GM21526 (cell line): ENCODE data around the gene LPO.

Source experiments
- ATAC-seq: cut with Tn5 transposase; IDR thresholded peaks from one replicate; pipeline ENCODE4 v1.9.1; 2021; ENCODE audit warnings: moderate library complexity; ENCODE audit not compliant: unreplicated experiment, low FRiP score

The LPO gene

DNA sequence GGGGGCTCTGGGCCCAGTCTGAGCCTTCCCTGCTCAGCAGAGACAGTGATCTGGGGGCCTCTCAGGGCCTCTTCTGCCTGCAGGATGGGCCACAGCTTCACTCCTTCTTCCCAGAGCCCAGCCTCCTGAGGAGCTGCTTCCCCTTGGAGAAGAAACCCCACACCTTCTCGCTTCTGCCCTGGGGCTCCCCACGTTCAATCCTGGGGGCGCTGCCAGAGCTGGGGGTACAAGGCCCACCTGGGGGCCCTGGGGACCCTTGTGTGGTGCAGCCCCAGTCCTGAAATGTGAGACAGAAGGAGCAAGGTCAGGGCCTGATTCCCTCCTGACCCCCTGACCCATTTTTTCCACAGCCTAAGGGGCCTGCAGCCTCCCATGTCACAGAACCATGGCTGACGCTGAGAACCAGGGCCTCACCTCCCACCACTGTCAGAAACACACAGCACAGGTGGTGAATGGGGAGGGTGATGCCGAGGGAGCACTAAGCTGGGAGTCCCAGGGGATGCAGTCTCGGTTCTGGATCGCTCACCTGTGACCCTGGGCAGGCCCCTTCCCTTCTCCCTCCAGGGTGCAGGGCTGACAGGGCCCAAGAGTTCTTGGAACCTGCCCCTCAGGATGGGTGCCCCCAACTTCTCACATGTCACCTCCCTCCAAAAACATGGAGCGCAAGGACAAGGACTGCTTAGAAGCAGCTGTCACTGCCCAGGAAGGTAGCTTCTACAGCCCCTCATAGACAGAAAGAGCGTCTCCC, 64.0 kb downstream of the LPO start:
- ATAC-seq: no peak

DNA sequence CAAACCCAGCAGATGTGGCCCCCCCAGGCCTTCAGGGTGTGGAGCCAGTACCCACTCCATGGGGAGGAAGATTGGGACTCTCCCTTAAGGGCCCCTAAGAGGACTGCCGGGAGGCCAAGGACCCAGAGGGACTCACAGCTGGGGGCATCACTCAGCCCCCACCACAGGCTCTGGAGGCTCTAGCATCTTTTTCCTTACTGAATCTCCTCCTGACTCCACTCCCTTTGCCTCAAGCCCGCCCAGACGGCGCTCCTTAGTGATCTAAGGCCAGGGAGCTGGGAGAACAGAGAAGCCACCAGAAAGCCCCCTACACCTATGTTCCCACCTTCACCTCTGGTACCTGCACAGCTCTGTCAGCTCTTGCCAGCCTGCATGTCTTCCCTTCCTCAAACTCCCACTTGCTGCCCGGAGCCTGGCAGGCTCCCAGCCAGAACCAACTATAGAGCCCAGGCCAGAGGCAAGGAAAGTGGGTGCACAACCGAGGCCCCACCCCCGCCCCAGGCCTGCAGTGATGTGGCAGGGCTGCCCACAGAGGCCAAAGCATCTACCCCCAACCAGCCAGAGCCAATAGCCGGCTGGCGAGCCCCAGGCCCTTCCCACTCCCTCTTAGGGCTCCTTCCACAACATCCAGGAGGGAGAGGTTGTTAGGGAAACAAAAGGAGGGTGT, 64.7 kb downstream of the LPO start:
- no peak for ATAC-seq

DNA sequence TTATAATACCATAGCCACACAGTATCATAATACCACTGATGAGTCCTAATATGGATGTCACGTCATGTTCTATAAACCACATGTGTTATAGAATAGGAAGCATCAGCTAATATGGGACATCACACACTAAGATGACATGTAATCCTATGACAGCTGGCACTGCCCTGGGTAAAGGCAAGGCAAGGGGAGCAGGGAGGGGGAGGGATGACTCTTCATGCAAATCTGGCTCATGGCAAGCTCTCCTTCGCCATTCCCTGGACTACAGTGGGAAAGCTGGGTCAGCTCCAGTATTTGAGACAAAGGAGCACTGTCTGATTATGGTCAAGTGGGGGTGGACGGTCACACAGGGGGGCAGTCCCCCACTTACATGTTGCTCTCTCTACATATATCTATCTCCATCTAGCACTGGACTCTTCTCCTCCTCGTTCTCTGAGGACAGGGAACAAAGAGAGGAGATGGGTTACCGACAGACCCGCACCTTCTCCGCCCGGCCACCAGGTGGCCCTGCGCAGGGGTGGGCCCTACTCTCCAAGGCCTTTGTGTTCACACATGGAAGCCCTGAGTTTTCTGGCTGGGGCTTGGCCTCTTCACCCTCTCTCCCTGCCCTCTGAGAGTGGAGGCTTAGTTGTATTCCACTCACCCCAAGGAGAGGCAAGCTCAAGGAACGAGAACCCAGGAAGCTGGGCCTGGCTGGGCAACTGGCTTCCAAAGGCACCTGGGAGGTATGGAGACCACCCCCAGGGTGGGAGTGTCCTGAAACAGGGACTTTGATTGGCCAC, 65.8 kb downstream of the LPO start:
- no peak for ATAC-seq

DNA sequence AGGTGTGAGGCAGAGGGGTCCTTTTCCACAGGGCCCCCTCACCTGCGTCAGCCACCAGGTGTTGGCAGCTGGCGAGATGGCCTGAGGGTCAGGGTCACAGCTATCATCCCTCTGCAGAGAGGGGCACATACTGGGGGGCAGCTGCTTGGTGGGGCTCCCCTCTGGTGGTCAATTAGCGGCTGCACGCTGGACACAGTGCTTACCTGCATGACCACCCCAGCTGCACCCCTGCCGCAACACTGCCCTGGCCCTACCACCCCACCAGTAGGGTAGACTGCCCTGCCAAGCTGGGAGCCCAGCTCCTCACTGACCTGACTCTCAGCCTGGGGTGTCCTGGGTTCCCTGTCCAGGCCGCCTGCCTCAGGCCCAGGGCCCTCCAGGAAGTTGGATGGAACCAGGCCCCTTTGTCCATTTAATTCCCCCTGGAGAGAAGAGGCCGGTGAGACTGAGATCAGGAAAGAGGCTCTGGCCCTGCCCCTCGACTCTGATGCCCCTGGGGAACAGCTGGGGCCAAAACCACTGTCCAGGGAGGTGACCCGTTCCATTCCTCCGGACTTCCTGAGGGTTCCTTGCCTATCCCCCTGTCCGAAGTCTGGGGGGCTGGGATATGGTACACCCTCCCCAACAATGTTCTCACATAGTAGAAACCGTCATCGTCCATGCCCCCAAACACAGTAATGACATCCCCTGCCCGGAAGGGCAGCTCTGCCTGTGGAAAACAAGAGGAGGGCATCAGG, 66.5 kb downstream of the LPO start:
- ATAC-seq: no peak

DNA sequence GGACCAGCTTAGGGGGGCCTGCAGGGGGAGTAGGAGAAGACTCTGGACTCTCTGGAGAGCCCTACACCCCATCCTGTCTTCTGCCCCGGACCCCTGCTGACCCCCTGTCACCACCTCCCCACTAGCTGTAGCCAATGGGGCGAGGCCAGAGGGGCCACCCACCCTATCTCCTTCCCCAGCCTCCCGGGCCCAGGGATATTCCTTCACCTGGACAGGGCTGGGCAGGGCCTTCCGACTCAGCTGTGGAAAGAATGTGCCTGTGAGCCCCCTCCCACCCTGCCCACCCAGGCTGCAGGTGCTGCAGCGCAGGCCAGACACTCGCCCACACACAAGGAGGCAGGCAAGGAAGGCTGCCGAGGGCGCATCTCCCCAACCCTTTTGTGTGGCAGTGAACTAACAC, 67.2 kb downstream of the LPO start:
- ATAC-seq: no peak

DNA sequence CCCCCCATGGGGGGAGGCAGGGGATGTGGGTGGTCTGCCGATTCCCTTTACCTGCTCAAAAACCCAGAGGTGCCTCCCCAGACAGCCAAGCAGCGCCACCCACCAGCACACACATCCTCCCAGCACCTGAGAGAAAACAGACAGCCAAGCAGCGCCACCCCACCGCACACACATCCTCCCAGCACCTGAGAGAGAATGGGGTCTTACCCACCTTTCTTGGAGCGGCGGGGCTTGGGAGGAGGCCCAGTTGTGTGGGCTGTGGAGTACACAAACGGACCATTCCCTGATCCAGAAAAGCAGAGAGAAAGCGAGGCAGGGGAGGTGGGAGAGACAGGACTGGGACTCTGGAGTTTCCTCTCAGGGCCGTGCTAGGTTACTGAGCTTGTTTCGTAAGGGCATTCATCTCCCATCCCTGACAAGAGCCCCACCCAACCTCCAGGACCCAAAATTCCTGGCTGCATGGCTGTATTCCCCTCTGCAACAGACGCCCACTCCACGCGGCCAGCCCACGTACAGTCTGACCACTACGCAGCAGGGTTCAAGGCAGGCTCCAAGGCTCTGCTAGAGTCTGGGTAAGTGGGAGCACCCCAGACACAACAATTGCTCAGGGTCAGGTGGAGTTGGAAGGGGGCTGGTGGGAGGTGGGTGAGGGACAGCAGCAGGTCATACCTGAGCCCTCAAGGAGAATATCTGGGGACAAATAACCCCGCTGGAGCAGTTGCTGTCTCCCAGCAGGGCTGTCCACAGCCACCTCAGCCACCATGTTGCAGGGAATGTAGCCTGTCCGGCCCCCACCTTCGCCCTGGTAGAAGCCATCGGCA, 68.0 kb downstream of the LPO start:
- no peak for ATAC-seq

DNA sequence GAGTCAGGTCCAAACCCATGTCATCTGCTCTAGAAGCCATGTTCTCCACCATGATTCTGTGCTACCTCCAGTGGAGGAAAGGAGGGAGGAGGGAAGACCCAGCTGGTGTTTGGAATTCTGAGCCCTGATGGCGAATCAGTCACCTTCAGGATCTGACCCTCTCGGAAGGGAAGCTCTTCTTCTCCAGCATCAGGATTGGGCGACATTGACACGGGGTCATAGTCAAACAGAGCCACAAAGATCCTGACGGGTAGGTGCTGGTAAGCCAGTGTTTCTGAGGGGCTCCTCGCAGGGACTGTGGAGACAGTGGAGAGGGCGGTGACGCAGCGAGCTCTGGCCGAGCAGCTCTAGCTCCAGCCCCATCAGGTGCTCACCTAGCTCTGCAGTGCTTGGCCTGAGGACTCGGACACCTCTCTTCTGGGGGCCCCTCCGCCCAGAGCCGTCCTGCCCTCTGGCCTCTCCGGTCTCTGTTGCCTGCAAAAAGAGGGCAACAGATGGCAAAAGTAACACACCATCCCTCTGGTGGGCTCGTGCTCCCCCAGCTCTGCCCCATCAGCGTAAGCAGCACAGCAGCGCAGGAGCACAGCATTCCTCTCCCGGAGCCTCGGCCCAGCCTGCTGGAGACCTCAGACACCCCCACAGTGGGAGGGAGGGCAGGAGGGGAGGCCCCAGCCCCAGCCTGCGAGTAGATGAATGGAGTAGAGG, 69.2 kb downstream of the LPO start:
- no peak for ATAC-seq

DNA sequence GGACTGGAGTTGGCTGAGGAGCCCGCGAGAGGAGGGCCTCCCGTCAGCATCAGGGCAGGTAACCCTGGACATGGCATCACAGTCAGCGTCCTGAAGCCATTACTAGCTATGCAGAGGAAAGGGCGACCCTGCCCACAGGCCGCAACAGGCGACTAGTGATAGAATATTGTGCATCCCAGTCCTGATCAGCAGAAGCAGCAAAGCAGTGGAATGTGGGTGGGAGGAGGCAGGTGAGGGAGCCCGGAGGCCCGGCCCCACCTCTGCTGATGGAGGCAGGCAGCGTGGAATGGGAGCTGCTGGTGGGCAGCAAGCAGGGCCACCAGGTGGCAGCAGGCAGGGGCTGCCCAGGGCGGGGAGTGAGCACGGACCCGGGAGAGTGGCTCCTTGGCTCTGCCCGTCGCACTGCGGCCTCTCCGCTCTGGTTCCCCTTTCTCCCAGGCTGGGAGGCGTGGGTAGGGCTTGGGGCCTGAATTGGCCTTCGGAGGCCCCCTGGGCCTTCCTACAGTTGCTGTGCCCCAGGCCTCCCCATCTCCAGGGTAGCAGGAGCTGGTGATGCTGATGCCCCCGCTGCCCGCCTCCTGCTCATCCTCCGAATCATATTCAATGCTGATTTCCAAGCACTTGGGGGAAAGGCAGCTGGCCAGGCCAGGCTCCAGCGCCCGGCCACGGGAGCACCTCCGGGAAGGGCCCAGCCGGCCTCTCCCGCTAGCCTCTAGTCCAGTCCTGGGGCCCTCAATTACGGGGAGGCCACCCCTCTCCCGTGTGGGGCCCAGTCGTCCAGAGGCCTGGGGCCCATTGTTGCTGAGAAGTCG, 70.0 kb downstream of the LPO start:
- ATAC-seq: no peak

DNA sequence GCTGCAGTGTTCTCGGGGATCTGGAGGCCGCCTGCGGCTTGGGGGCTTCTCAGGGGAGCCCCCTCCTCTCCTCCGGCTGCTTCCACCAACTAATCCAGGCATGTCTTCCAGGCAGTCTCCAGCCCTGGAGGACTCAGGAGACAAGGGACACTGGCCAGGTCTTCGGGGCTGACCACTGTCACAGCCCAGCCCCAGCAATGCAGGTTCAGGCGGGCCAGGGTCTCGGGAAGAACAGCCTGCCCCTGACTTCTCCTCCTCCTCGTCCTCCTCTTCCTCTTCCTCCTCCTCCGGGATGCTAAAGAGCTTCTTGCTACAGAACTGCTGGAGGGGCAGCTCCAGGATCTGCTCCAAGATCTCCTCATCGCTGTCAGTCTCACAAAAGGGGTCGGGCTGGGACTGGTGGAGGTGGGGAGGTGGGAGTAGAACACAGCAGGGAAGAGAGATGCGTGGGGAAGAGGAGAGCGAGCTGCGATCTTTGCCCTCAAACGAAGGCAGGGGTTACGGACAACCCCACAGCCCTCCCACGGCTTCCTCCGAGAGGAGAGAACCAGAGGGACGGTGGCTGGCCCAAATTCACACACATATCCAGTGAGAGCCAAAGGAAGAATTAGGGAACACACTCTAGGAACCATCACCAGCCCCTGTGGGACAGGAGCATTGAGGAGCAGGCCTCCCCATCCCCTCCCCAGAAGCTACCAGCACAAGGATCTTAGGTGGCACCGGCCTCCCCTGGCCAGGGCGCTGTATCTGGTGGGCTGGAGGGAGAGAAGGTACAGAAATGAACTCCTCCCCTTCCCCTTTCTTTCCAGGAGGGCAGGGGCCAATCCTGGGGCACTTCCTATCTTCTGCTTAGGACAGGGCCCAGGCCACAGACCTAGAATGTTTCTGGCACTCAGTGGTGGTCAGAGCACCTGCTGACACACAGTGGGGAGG, 70.9 kb downstream of the LPO start:
- ATAC-seq: no peak

DNA sequence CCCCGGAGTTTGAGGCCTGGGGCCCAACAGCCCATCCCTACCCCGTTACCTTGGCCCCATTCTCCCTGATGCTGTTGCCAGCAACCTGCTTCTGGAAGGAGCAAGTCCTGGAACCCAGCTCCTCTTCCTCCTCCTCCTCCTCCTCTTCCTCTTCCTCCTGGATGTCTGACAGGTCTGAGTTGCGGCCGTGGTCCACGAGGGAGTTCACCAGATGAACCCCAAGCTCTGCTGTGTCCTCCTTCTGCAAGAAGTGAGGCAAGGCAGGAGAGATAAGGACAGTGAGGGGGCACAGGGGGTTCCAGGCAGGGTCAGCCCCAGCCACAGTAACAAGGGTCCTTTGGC, 71.5 kb downstream of the LPO start:
- ATAC-seq: no peak

DNA sequence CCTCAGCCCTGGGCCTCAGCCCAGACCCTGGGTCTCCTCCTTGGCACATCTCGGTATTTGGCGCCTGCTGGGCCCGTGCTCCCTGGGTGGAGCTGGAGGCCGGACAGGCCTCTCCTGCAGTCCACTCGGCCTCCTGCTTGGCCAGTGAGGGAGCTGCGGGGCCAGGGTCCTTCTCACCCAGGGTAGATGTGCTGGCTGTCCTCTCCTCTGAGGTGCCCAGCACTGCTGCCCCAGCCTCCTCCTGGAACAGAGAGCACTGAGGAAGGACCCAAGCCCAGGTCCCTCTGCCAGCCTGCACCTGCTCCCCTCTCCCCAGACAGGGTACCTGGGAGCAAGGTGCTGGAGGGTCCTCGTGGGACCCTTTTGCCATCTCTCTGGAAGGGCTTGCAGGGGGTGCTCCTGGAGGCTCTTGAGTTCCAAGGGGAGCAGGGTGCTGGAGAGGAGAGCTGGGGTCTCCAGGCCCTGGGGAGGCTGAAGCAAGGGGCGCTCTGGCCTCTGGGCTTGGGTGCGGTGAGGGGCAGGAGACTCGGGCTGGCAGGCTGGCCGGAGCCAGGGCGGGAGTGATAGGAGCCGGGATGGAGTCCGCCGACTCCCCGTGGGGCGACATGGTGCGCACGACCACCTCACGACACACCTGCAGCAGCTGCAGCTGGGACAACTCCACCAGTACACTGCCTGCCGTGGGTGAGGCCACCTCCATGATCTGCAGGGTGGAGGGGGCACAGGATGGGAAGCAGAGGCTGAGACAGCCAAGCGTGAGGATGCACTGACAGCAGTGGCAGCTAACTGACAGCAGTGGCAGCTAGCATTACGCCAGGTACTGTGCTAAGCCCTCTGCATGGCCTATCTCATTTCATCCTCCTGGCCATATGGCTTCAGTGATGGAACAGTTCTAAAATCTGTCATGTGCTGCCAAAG, 72.4 kb downstream of the LPO start:
- ATAC-seq: no peak

DNA sequence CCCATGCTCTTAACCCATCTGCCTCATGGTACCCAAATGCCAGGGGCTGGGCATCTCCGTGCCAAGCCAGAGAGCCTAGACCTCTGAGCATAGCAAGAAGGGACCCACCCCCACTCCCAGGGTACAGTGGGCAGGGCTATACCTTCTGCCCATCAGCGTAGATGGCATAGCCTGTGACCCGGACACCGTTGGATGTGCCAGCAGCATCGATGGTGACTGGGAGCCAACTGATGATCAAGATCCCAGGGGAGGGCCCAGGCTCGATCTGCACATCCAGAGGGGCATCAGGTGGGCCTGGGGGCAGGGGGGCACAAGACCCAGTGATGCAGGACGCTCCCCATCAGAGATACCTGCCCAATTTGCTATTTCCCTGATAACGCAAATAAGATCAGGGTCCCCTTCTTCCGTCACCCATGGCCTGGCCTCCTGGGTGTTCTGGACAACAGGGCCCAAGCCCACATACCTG, 73.1 kb downstream of the LPO start:
- no peak for ATAC-seq

DNA sequence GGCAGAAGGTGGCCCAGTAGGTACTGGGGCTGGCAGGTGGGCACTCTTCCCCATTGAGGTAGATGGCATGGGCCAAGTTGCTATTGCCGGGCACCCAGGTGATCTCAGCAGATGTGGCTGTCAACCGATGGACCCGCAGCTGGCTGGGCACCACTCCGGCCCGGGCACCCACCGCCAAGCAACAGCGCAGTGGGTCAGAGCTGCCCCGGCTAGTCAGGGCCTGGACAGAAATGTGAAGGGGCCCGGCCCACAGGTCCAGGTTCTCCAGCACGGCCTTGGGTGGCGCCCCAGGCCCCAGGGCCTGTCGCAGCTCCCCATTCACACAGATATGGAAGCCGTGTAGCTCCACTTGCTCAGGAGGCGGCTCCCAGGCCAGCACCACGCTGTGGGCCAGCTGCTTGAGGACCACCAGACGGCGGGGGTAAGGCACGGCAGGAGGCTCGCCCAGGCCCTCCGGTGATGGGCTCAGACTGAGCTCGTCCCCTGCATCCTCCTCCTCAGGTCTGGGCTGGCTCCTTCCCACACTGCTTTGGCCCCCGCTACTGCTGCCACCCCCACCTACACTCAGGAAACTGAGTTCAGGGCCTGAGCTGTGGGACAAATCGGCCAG, 73.7 kb downstream of the LPO start:
- ATAC-seq: no peak

DNA sequence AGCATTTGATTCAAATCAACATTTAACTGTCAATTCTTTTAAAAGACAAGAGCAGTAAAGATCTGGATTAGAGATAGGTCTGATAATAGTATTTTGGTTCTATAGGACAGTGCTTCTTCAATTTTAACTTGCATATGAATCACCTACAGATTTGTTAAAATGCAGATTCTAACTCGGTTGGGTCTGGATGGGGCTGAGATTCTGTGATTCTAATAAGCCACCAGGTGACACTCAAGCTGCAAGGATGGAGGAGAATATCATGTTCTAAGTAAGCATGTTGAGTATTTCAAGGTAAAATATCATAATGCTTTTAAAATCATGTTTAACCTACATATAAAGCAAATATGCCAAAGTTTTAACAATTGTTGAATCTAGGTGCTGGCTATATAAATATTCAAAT, 74.4 kb downstream of the LPO start:
- no peak for ATAC-seq

DNA sequence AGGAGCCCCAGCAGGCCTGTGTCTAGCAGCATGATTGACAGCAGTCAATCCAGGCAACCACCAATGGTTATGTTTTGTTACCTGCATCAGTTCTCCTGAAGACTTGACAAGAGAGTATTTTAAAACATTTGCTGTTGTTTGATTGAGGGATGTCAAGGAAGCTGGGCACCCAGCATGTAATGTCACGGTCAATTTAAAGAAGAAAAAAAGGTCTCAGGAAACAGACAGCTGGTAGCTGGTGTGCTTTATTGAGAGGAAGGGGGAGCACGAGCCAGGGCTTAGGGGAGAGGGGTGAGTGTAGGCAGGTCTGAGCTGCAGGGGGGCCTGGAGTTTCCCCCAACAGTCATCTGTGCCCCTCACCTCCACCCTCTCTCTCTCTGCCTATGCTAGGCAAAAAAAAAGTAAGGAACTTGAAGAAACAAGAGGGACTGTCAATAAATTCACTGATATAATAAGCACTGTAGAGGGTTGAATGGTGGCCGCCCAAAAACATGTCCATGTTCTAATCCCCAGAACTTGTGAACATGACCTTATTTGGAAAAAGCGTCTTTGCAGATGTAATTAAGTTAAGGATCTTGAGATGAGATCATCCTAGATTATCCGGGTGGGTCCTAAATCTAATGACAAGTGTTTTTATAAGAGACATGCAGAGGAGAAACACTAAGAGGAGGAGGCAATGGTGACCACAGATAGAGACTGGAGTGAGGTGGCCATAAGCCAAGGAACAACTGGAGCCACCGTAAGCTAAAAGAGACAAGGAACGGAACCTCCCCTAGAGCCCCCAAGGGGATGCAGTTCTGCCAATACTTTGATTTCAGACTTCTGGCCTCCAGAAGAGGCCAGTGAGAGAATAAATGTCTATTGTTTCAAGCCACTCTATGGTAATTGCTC, 75.7 kb downstream of the LPO start:
- no peak for ATAC-seq
